K562 (cell line): ENCODE results near the gene CDK9. TPM values are rescaled to one million over a fixed set of nuclear protein-coding genes. Genes with fewer than 3 reads are reported as not detected.
A peak's percentile ranks its signal among the peaks of the same experiment; 100 is the strongest.

Experiments used
- ARID1B ChIP-seq: fragments of 450-650 bp; IDR thresholded peaks from 2 replicates; pipeline ENCODE4 v1.6.1; 2016; ENCODE audit warnings: antibody characterized with exemption, mild to moderate bottlenecking, inconsistent platforms
- BRD9 ChIP-seq: fragments of 450-650 bp; IDR thresholded peaks from 2 replicates; pipeline ENCODE4 v1.6.1; 2018; ENCODE audit warnings: low read depth; ENCODE audit not compliant: partially characterized antibody
- ELF2 ChIP-seq: fragments of 250-450 bp; sonication (Bioruptor Pico); IDR thresholded peaks from 2 replicates; pipeline ENCODE4 v1.5.0; 2021; ENCODE audit warnings: mild to moderate bottlenecking
- EP400 ChIP-seq: fragments of 450-650 bp; IDR thresholded peaks from 2 replicates; pipeline ENCODE4 v1.6.1; 2017; ENCODE audit warnings: antibody characterized with exemption, mild to moderate bottlenecking, moderate library complexity
- HCFC1 ChIP-seq: IDR thresholded peaks from 2 replicates; pipeline ENCODE4 v1.6.1; 2012; ENCODE audit warnings: low read depth, low read length, improper control_type of control experiment
- MAZ ChIP-seq, 2 experiments: fragments of 450-650 bp in 1 of 2; sonication (generic) in 1 of 2; formaldehyde crosslinking; IDR thresholded peaks in 1 of 2; conservative IDR thresholded peaks in 1 of 2; 2 replicates each; pipeline versions ENCODE4 v1.4.0 to v1.5.0; 2020; ENCODE audit warnings: mild to moderate bottlenecking in 1 of 2, missing genetic modification reagents in 1 of 2
- MITF ChIP-seq: IDR thresholded peaks from 2 replicates; pipeline ENCODE4 v1.6.1; 2014; ENCODE audit warnings: antibody characterized with exemption
- MXI1 ChIP-seq: IDR thresholded peaks from 2 replicates; pipeline ENCODE4 v1.6.1; 2011; ENCODE audit warnings: low read depth, mild to moderate bottlenecking, improper control_type of control experiment, low read length
- NELFE ChIP-seq: IDR thresholded peaks from 2 replicates; pipeline ENCODE4 v1.6.1; 2011; ENCODE audit warnings: mild to moderate bottlenecking; ENCODE audit not compliant: insufficient read depth, insufficient read length
- PRPF4 ChIP-seq: fragments of 200-400 bp; formaldehyde crosslinking; IDR thresholded peaks from one replicate; pipeline ENCODE4 v1.6.1; 2017; ENCODE audit warnings: low read length, low read depth, mild to moderate bottlenecking; ENCODE audit not compliant: insufficient read depth, poor library complexity, severe bottlenecking
- SETDB1 ChIP-seq: IDR thresholded peaks from one replicate; pipeline ENCODE4 v1.6.1; 2012; ENCODE audit warnings: low read length, control low read depth, inconsistent platforms
- TEAD4 ChIP-seq, 2 experiments: sonication (generic) in 1 of 2; formaldehyde crosslinking in 1 of 2; IDR thresholded peaks; 2 replicates each; pipeline versions ENCODE4 v1.6.1 to v1.8.0; 2012 to 2022; ENCODE audit warnings: borderline replicate concordance in 1 of 2, inconsistent platforms in 1 of 2, low read length in 1 of 2, mild to moderate bottlenecking in 1 of 2, missing genetic modification reagents in 1 of 2
- TFE3 ChIP-seq: fragments of 450-650 bp; formaldehyde crosslinking; IDR thresholded peaks from 2 replicates; pipeline ENCODE4 v1.4.0; 2020; ENCODE audit warnings: mild to moderate bottlenecking, mixed read lengths
- ZHX1 ChIP-seq: fragments of 150-350 bp; conservative IDR thresholded peaks from 2 replicates; pipeline ENCODE4 v1.6.1; 2014; ENCODE audit warnings: low read length
- ZNF165 ChIP-seq: fragments of 250-450 bp; sonication (Bioruptor Pico); IDR thresholded peaks from 2 replicates; pipeline ENCODE4 v1.4.0; 2020; ENCODE audit warnings: borderline replicate concordance
- ZNF232 ChIP-seq: sonication (generic); formaldehyde crosslinking; IDR thresholded peaks from 2 replicates; pipeline ENCODE4 v1.8.0; 2022; ENCODE audit warnings: mild to moderate bottlenecking, missing genetic modification reagents
- ZNF561 ChIP-seq: fragments of 450-650 bp; formaldehyde crosslinking; conservative IDR thresholded peaks from 2 replicates; pipeline ENCODE4 v1.4.0; 2020; ENCODE audit warnings: mild to moderate bottlenecking, moderate library complexity
- polyA plus RNA-seq, 8 experiments: library from polyadenylated mRNA; depleted of rRNA in 4 of 8; stranded (reverse) in 5 of 8; unstranded in 3 of 8; fragments of >200 nt; fragmentation: Nextera tagmentation in 2 of 8; fragmentation: Illumina TruSeq in 1 of 8; extraction: Ambion mirVana in 2 of 8; extraction: Trizol in 1 of 8; gene quantifications; 2 replicates each; pipeline versions ENCODE4 v1.2.1 to v1.2.3, GENCODE V29; 2011 to 2014; ENCODE audit warnings: inconsistent platforms in 1 of 8, missing spikeins in 1 of 8
- total RNA-seq, 7 experiments: library from RNA; depleted of rRNA in 6 of 7; stranded (reverse); fragments of >200 nt in 6 of 7; fragmentation: Illumina TruSeq in 2 of 7; extraction: Trizol in 2 of 7; gene quantifications; 2 replicates each; pipeline versions ENCODE4 v1.2.1 to v1.2.3, GENCODE V29; 2011 to 2021; ENCODE audit warnings: low replicate concordance in 1 of 7
- TF ChIP-seq, protein P1 (sequence below), 2 experiments: IDR thresholded peaks in 1 of 2; conservative IDR thresholded peaks in 1 of 2; 2 replicates each; pipeline ENCODE4 v1.6.1; 2016; ENCODE audit warnings: low read depth in 2 of 2, mild to moderate bottlenecking in 1 of 2, missing compliant biosample characterization in 1 of 2, missing genetic modification characterization in 1 of 2, moderate library complexity in 1 of 2

Gene CDK9
- total and polyA plus RNA-seq, 9 of the 15 experiments (the other 6 are each of a cell fraction or from before 2014, with no cell fraction given): 4.2 to 78.6 (median 33.0) TPM

DNA sequence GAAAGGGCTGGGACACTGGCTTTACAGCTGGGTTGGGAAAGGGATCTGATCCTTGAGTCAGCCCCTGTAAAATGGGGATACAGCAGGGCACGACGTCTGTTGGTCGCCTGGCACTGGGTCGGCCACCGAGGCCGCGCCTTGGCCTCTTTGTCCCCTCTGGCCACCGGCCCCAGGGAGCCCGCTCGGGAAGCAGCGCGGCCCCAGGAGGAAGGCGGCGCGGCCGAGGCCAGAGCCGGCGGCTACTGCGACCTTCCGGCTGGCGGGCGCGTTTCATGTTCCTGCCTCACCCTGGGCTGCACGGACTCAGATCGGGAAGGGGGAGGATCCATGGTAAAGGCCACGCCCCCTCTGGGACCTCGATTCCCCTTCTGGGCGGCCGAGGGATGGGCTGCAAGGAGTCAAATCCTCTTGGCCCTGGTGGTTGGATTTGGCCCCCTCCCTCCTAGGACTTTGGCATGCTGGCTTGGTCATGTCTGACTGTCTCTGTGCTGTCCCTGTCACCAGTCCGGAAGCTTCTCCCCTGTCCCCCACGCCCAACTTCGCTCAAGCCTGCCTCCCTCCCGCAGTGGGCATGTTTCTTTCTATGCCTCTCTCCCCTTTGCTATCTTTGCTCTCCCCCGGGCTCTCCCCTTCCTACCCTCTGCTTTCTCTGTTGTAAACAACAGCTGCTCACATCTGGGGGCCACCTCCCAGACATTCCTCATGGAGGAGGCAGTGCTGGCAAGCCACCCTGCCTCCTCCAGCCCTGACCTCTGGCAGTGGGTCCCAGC, 42.6 kb downstream of the CDK9 start (continued):
- TF ChIP-seq ZHX1 (no peak), ZNF561 (CRISPR knock-in tag) (no peak; the same call in 1 of the 2 replicates), EP400 (peak; percentile 46), PRPF4 (no peak), ARID1B (peak; percentile 50; the same call in 1 of the 2 replicates), MITF (no peak), ZNF232 (CRISPR knock-in tag) (no peak), ZNF165 (CRISPR knock-in tag) (no peak), NELFE (no peak), TFE3 (CRISPR knock-in tag) (no peak), BRD9 (no peak), MAZ (CRISPR knock-in tag; conservative IDR thresholded peaks at IDR 0.05 in 1 of 2, IDR thresholded peaks at IDR 0.05 in 1 of 2) (peak; percentile 72 to 80; a peak in 3 of 4 replicates), TEAD4 (IDR thresholded peaks at IDR 0.05; ENCODE audit: low read length) (no peak), TEAD4 (CRISPR knock-in tag; IDR thresholded peaks at IDR 0.05; ENCODE audit: borderline replicate concordance) (no peak), SETDB1 (no peak), MXI1 (no peak), HCFC1 (no peak), ELF2 (no peak)
- TF ChIP-seq, protein P1, sequence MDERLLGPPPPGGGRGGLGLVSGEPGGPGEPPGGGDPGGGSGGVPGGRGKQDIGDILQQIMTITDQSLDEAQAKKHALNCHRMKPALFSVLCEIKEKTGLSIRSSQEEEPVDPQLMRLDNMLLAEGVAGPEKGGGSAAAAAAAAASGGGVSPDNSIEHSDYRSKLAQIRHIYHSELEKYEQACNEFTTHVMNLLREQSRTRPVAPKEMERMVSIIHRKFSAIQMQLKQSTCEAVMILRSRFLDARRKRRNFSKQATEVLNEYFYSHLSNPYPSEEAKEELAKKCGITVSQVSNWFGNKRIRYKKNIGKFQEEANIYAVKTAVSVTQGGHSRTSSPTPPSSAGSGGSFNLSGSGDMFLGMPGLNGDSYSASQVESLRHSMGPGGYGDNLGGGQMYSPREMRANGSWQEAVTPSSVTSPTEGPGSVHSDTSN (CRISPR knock-in tag; IDR thresholded peaks at IDR 0.05; ENCODE audit: low read depth): no peak
- TF ChIP-seq, protein P1 (tag; conservative IDR thresholded peaks at IDR 0.05; ENCODE audit: low read depth): peak; percentile 25; the same call in 1 of the 2 replicates
